HG03354 (cell line): ENCODE measurements around the gene TRIML1.
"Not testable (repeated sequence)": the region's sequence is repeated elsewhere in the genome, so short reads cannot be mapped to it uniquely, and the experiment has no call there.

Source experiments
- ATAC-seq: cut with Tn5 transposase; IDR thresholded peaks from one replicate; pipeline ENCODE4 v1.9.1; 2021; ENCODE audit warnings: mild to moderate bottlenecking; ENCODE audit not compliant: unreplicated experiment, poor library complexity, severe bottlenecking

Gene TRIML1

DNA sequence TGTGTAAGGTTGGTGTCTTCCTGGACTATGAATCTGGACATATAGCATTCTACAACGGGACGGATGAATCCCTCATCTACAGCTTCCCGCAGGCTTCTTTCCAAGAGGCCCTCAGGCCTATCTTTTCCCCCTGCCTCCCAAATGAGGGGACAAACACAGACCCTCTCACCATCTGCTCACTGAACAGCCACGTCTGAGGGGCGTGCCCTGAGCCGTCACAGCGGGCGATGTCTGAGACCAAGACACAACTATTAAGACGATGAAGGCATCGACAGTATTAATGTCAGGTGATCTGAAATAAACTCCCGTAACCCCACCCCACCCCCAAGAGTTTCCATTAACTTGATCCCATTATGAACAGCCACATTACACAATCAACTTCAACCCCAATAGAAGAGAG, 7.9 kb downstream of the TRIML1 start:
- no peak for ATAC-seq

DNA sequence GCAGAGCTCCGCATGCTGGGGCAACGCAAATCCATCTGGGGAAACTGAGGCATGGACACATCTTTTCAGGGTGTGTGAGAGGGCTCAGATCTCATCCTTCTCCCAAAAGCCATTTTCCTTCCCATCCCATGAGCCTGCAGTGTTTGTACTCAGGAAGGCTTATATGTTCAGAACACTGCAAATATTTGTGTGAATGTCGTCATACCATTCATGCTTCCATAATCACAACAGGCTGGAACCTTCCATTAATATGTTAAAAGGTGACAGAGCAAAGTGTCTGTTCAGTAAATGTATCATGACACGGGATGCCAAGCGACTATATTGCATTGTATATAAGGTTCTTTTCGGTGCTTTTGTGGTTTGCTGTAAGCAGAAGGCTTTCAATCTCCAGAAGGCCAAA, 8.5 kb downstream of the TRIML1 start:
- ATAC-seq = no peak

DNA sequence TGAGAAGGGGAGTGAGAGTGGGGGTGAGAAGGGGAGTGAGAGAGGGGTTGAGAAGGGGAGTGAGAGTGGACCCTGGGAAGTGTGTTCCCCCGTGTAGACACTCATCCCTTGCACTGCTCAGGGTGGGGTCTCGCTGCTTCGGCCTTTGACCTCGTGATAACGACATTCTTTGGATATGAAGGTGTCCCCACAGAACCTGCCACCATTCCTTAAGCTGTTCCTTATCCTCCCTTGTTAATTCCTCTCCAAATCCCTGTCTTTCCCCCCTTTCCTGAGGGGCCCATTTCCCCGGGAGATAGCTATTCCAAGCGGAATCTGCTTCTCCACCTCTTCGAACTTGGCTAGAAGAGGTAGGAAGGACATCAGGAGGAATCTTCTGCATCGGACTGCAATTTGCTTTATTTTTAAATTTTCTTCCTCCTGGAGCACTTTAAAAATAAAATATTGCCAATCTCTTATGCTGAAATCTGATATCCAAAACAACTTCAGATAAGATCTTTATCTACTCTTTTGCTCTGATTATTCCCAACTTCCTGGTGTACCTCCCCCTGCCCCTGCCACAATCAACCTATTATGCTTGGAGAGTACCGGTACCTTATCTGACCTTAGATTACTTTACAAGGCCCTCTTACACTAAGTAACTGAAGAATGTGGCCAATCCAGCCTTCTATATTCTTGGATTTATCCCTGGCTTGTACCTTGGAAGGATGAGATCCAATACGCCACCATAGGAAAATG, 15.6 kb downstream of the TRIML1 start:
- no peak for ATAC-seq

DNA sequence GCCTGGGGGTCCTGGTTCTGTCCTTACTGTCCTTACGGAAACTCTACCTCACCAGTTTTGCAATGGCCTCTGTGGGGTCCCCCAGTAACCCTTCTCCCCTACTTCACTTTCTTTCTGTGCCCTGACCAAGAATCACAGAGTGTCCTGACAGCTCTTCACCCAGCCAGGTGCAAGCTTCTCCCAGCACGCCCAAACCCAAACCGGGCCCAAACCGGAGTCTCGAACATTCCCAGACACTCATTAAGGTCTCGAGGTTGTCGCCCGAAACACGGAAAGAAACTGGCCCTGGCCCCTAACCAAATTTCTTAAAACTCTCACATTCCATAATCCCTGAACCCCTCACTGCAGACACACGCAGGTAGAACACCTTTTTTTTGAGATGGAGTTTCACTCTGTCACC, 19.1 kb downstream of the TRIML1 start:
- no peak for ATAC-seq

DNA sequence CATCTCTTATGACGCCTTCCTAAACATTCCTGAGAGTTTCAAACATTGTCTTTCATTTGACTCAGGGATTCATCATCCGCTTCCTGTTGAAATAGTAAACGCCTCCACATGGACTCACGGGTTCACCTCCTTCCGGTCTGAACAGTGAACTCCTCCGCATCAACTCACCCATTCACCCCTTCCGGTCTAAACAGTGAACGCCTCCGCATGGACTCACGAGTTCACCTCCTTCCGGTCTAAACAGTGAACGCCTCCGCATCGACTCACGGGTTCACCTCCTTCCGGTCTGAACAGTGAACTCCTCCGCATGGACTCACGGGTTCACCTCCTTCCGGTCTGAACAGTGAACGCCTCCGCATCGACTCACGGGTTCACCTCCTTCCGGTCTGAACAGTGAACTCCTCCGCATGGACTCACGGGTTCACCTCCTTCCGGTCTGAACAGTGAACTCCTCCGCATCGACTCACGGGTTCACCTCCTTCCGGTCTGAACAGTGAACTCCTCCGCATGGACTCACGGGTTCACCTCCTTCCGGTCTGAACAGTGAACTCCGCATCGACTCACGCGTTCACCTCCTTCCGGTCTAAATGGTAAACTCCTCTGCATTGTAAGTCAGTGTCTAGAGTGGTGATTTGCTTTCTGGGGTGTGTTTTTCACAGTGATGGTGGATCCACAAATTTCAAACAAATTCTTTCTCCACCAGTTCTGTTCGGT, 20.4 kb downstream of the TRIML1 start:
- ATAC-seq = not testable (repeated sequence)

DNA sequence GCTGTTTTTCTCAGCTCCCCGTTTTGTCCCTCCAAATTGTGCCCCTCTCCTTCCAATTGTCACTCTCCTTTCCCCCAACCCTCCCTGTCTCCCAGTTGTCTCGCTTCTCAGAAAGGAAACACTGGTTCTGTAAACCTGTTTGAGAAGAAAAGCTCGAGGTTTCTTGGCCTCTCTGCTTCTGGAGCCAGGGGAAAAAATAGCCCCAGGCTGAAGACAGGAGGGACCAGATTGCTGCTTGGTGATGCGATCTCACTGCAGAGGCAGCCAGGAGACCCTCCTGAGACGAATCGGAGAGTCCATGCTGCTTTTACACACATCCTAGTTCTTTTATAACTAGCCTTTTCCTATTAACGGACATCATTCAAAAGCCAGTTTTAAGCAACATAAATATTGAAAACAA, 21.2 kb downstream of the TRIML1 start:
- no peak for ATAC-seq

DNA sequence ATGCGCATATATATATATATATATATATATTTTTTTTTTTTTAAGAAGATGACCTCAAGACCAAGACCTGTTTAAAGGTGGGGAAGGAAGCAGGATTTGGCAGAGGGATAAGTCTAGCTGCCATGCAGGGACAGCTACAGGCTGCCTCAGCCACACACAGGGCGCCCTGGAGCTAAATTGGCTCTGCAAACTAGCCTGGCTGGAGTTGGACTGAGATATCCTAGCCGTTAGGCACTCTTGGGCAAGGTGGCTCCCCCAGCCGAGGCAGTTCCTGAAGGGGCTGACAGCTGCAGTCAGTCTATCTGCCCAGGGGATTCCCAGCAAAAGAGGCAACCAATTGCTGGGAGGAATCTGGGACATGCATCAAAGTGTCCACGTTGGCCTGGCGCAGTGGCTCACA, 21.9 kb downstream of the TRIML1 start:
- ATAC-seq = no peak

DNA sequence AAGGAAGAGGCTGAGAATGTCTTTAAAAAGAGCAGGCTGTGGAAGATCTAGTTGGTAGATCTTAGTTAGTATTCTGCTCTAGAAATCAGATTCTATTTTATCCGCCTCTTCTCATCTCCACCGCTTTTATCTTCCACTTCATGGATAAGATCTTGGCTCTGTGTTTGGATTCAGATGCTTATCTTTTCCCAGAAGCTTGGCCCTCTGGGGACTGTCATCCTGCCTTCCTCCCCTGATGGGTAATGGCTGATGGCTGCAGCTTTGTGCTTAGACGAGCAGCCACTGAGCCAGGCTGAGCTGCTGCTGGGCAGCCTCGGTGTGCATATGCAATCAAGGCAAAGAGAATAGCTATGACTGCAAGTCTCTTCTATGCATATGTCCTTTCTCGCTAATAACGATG, 23.5 kb downstream of the TRIML1 start:
- no peak for ATAC-seq

DNA sequence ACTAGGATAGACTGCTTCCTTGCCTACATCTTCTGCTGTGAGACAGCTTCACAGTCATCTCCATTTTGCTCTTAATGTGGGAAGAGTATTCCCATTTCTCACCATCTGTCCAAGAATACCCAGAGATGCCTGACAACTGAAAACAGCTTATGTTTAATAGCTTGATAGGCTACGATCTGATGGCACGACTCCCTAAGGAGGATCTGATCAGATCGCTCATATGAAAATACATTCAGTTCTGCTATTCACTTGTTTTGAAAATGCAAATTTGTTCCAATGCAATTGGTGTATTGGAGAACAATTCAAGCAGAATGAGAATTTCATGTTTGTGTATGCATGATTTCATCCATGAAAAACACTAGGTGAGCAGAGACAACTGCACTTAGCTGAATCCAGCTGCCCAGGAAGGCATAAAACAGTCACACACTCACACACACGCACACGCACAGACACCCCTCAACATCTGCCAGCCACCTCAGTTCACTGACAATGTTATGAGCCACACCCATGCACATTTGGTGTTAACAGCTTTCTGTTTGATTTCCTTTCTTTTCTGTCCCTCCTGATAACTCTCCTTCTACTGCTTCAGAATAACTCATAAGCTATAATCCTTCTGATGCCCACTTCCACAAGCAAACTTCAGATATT, 29.6 kb downstream of the TRIML1 start:
- ATAC-seq = no peak

DNA sequence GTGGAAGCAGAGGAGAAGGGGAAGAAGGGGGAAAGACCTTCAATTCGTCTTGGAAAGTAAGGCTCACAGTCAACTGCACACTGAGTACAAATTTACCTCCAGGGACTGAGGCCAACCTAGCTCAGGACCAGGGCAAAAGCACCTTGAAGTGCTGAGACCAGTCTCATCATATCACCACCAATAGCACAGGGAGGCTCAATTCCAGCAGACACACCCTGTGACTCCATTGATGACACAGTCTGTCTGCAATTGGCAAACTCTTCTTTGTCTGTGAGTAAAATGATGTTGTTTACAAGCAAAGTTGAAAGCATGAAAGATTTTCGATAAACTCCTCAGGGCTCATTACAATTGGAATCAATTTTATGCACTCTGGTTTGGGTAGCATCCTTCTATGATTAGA, 32.3 kb downstream of the TRIML1 start:
- no peak for ATAC-seq

DNA sequence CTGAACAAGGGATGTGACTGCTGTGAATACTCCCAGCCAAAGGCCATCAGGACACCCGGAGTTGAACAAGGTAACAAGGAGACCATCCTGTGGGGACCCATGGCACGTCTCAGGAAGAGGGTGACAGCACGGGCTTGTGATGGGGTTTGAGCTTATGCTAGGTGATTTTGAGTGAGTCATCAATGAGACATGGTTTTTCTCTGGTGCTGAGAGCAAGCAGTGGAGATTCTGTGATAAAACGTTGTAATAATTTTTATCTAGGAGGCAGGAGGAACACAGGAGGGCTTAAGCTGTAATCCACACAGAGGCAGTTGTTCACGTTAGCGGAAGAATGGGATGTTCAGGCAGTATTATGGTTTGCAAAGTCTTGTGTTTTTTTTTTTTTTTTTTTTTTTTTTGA, 36.0 kb downstream of the TRIML1 start:
- no peak for ATAC-seq

DNA sequence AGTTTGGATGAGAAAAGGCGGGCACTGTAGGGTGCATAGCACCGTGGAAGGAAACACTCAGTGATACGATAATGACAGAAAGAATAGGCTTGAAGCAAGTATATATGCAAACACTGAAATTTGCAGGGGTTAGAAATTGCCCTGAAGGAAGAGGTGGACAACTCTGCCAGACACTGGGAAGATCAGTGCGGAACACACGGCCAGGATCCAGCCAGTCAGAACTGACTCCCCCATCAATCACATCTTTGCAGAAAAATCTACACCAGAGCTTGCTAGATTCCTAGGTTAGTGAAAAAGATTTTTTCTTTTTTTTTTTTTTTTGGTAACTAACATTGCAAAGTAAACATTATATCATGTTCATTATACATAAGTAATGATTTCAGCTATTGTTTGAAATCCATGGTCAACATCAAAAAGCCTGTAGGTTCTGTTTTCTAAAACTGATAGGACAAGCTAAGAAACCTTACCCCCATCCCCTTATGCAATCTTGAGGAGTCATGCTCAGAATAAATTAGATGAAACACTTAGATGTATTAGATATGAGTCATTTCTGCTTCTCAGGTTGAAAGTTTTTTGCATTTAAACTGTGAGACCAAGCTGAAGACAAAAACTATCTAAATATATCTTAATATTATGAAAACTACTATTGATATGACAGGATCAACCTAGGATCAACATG, 38.9 kb downstream of the TRIML1 start:
- ATAC-seq = no peak

DNA sequence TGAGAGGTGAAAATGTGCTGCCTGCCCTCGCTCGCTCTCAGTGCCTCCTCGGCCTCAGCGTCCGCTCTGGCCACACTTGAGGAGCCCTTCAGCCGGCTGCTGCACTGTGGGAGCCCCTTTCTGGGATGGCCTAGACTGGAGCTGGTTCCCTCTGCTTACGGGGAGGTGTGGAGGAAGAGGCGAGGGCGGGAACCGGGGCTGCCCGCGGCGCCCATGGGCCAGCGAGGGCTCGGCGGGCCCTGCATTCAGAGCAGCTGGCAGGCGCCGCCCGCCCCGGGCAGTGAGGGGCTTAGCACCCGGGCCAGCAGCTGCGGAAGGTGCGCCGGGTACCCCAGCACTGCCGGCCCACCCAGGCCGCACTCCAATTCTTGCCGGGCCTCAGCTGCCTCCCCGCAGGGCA, 39.6 kb downstream of the TRIML1 start:
- ATAC-seq = no peak

DNA sequence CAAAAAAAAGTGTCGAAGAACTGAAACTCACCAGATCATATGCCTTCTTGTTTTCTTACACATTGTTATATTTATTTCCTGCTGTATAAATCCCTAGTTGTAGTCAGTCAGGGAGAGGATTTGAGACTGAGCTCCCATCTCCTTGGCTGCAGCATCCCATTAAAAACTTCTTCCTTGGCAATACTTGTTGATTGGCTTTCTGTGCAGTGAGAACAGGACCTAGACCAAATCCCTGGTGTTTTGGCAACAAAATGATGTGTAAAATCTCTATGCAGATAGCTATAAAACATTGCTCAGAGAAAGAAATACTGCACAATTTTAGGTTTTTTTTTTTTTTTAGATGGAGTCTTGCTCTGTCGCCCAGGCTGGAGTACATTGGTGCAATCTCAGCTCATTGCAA, 47.9 kb downstream of the TRIML1 start:
- no peak for ATAC-seq

DNA sequence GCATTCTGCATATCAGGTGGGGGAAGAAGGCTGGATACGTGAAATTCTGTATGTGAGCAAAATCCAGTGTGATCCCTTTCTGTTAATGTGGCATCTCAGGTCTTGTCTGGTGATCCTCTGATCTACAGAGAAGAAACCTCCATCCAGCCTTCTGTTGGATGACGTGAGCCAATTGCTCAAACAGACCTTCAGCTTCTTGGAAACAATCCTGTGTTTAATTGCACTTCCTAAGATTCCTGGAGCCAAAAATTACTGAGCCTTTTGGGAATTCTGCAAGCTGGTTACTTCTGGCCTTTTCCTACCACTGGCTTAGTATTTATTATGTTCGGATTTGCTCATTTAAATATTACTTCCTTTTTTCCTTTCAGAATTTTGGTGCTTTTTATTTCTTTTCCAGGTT, 51.2 kb downstream of the TRIML1 start:
- ATAC-seq = no peak

DNA sequence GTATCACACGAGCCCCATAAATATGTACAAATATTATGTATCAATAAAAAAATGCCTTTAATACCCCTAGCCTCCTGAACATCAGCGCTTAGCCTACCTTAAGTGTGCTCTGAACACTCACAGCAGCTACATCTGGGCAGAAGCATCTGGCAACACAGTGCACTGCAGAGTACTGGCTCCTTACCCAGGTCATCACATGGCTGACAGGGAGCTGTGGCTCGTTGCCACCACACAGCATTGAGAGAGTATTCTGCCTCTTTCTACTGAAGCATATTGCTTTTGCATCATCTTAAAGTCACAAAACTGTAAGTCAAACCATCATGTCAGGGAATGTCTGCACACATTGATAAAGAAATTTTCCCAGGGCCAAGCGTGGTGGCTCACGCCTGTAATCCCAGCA, 55.2 kb downstream of the TRIML1 start:
- no peak for ATAC-seq

DNA sequence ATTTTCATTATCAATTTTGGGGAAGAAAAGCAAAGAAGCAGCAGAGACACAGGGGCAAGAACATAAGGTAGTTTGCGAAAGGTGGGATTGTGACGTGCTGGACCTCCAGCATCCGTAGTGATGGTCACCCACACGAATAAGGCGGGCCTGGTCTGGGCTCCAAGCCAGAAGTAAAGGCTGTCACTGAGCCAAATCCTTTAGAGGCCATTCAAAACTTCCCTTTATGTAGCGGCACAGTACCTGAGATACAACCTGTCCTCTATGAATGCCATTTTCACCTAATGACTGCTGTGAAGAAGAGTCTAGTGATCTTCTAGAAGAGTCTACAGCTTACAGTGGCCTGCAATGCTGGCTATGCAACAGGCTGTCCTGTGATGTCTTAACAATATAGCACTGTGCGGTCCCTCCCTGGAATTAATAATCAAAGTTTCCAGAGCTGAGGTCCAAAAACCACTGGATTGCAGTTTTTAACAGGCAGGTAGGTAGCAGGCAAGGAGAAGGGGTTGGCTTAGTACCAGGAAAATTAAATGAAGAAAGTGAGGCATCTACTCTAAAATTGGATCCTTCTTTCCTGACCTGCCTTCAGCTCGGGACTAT, 56.2 kb downstream of the TRIML1 start:
- ATAC-seq = no peak

DNA sequence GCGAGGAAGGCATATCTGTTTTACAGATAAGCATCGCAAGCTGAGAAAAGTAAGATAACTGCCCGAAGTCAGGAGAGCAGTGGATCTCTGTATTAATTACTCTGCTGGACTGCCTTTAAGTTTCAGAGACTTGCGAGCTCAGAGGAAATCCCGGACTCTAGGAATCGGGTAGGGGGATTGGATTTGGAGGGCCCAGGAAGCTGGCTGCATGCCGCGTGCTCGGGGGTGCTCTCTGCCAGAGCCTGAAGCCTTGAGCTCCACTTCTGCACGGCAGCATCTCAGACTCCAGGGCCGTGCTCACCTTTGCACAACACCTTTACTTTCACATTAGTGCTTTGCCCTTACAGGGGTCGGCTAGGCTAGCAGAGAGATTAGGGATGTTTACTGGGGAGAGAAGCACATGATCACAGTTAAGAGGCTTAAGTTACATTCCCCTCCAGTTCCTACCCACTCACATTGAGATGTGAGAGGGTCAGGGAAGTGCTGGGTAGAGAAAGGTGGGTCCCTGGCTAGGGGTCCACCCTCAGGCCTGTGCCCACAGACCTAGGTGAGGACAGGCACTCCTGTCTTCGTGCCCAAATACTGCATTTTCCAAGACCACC, 57.0 kb downstream of the TRIML1 start:
- ATAC-seq = no peak
